ENCODE data around the gene FAM156B.
"Not testable (repeated sequence)": the region's sequence is repeated elsewhere in the genome, so short reads cannot be mapped to it uniquely, and the experiment has no call there.

FAM156B gene

GRCh38 chrX:52947501-52947900 is 50.4 kb downstream of the FAM156B start:
- H3K9me3 Mint-ChIP-seq, H3K4me1 Mint-ChIP-seq, ATAC-seq, H3K4me3 Mint-ChIP-seq, H3K36me3 Mint-ChIP-seq, H3K27ac Mint-ChIP-seq, H3K27me3 Mint-ChIP-seq: not testable (repeated sequence)

DNA sequence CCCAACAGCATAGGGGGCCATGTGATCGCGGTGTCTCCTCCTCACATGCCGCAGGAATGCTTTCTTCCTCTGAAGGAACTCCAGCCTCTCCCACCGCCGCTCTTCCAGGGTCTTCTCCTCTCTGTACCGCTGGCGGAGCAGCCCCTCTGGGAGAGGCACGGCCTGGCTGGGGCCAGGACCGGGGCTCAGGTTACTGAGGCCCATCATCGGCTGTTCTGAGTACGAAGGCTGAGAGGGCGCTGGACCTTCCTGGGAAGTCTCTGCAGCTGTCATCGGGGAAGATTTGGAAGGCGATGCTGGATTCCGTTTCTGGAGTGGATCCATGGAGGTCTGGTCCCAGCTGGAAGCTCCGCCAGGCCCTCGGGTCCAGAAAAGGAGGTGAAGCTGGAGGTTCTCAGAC is 51.1 kb downstream of the FAM156B start:
- not testable (repeated sequence) for H3K27ac Mint-ChIP-seq, H3K27me3 Mint-ChIP-seq, H3K9me3 Mint-ChIP-seq, H3K36me3 Mint-ChIP-seq, H3K4me3 Mint-ChIP-seq, ATAC-seq, H3K4me1 Mint-ChIP-seq

GRCh38 chrX:52949325-52949724 is 52.2 kb downstream of the FAM156B start:
- H3K27ac Mint-ChIP-seq, H3K9me3 Mint-ChIP-seq, H3K4me1 Mint-ChIP-seq, H3K36me3 Mint-ChIP-seq, ATAC-seq, H3K27me3 Mint-ChIP-seq, H3K4me3 Mint-ChIP-seq: not testable (repeated sequence)

- not testable (repeated sequence) for H3K27ac Mint-ChIP-seq, H3K36me3 Mint-ChIP-seq, H3K4me3 Mint-ChIP-seq, ATAC-seq, H3K4me1 Mint-ChIP-seq, H3K27me3 Mint-ChIP-seq, H3K9me3 Mint-ChIP-seq
Observed at GRCh38 chrX:52949884-52950283, 52.8 kb downstream of the FAM156B start.
